ENCODE results near the gene EIF5B. TPM values are rescaled to one million over a fixed set of nuclear protein-coding genes. Genes with fewer than 3 reads are reported as not detected.
"Not testable (repeated sequence)": the region's sequence is repeated elsewhere in the genome, so short reads cannot be mapped to it uniquely, and the experiment has no call there.

Gene EIF5B
- total RNA-seq, 2 experiments from 2014 or later = 45.0 to 62.1 TPM

DNA sequence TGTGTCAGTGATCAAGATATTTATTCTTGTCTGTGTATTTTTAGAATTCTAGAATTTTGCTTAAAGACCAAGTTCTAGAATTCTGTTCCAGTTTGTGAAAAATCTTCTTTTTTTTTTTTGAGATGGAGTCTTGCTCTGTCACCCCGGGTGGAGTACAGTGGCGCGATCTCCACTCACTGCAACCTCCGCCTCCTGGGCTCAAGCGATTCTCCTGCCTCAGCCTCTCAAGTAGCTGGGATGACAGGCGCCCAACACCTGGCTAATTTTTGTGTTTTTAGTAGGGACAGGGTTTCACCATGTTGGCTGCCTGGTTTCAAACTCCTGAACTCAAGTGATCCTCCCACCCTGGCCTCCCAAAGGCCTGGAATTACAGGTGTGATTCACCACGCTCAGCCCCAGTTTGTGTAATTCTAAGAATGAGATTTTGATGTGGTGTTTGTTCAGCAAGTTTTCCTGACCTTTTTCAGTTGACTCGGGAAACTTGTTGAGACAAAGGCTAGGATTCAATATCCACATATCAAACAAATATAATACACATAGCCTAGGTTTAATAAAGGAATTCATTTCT lies 3.6 kb downstream of the EIF5B start:
- DNase-seq = no peak
- Mint-ChIP-seq H3K27ac (no peak overlapping the region), H3K9me3 (ENCODE audit: low read depth) (no peaks in the 10 kb centered on the region), H3K4me3 (no peak overlapping the region), H3K4me1 (peaks cover 35% of the 10 kb centered on the region), H3K36me3 (peaks cover 14% of the 10 kb centered on the region), H3K27me3 (no peaks in the 10 kb centered on the region)
- no peak for ATAC-seq
- CTCF ChIA-PET = no interaction called here

DNA sequence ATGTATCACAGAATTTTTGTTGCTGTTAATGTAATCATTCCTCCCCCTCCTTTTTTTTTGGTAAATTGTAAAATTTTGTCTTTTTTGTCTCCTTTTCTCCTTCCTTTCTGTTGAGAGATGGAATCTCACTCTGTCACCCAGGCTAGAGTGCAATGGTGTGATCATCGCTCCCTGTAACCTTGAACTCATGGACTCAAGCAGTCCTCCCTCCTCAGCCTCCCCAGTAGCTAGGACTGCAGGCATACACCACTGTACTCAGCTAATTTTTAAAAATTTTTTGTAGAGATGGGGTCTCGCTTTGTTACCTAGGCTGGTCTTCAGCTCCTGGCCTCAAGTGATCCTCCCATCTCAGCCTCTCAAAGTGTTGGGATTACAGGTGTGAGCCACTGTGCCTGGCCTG lies 5.3 kb downstream of the EIF5B start:
- H3K36me3 Mint-ChIP-seq = peaks cover 17% of the 10 kb centered on the region
- H3K4me3 Mint-ChIP-seq = no peak overlapping the region
- DNase-seq = no peak
- no peak overlapping the region for H3K27ac Mint-ChIP-seq
- CTCF ChIA-PET = no interaction called here
- ATAC-seq = no peak
- H3K27me3 Mint-ChIP-seq = no peaks in the 10 kb centered on the region
- H3K4me1 Mint-ChIP-seq = peaks cover 42% of the 10 kb centered on the region
- no peaks in the 10 kb centered on the region for H3K9me3 Mint-ChIP-seq (ENCODE audit: low read depth)

DNA sequence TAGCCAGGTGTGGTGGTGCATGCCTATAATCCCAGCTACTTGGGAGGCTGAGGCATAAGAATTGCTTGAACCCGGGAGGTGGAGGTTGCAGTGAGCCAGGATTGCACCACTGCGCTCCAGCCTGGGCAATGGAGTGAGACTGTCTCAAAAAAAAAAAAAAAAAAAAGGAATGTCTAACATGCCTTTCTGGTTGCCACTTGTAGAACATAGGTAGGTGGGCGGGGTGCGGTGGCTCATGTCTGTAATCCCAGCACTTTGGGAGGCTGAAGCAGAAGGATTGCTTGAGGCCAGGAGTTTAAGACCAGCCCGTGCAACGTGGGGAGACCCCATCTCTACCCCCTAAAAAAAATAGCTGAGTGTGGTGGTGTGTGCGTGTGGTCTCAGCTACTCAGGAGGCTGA lies 8.3 kb downstream of the EIF5B start:
- H3K4me1 Mint-ChIP-seq = peaks cover 46% of the 10 kb centered on the region
- H3K4me3 Mint-ChIP-seq; DNase-seq; H3K27me3 Mint-ChIP-seq; H3K27ac Mint-ChIP-seq; H3K9me3 Mint-ChIP-seq (ENCODE audit: low read depth); ATAC-seq: not testable (repeated sequence)
- CTCF ChIA-PET = interaction anchor here (0.7 to 0.8 kb wide), 2 partner anchors 9 to 1344 kb away, joined by 3 read pairs; partner anchors contain the start of gene TXNDC9
- peaks cover 16% of the 10 kb centered on the region for H3K36me3 Mint-ChIP-seq

DNA sequence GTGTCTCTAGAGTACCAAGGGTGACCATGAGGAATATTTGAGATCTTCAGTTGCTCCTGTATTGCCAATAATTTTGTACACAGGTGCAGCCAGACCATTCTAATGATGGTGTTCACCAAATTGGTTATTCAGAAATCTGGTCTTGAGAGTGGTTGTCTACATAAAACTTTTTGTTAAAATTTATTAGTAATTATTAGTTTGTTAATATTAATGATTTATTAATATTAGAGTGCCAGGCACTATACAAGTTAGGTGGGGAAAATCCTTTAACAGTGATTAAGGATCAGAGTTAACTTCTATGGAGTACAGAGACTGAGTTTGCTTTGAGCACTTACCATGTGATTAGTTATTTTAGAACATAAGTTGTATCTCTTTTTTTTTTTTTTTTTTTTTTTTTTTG lies 9.0 kb downstream of the EIF5B start:
- no peak overlapping the region for H3K4me3 Mint-ChIP-seq
- H3K27me3 Mint-ChIP-seq = no peaks in the 10 kb centered on the region
- no peaks in the 10 kb centered on the region for H3K9me3 Mint-ChIP-seq (ENCODE audit: low read depth)
- ATAC-seq (no peak), DNase-seq (no peak)
- CTCF ChIA-PET = interaction anchor here (0.8 to 2.2 kb wide), 2 partner anchors 9 to 10 kb away, joined by 3 to 12 read pairs; partner anchors contain the start of genes EIF5B and TXNDC9
- H3K36me3 Mint-ChIP-seq = peaks cover 16% of the 10 kb centered on the region
- H3K27ac Mint-ChIP-seq = no peak overlapping the region
- peaks cover 43% of the 10 kb centered on the region for H3K4me1 Mint-ChIP-seq

DNA sequence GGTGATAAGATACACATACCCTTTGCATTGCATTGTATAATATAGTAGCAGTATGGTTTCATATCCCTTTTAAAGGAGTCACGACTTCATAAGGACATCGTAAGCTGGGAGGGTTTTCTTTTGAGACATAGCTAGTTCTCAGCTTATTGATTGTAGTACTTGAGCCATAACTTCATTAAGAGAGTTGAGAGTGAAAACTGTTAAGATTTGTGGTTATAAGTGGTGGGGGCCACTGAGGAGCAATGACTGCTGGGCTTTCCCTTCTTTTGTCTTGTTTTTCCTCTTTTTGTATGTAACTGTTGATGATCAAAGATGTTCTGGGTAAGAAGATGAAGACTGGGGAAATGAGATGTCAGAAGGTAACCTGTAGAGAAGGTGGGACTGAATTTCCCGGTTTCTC lies 11.0 kb downstream of the EIF5B start:
- no peak overlapping the region for H3K4me3 Mint-ChIP-seq
- ATAC-seq (no peak), DNase-seq (no peak)
- H3K9me3 Mint-ChIP-seq (ENCODE audit: low read depth) = no peaks in the 10 kb centered on the region
- H3K4me1 Mint-ChIP-seq = peaks cover 36% of the 10 kb centered on the region
- peaks cover 20% of the 10 kb centered on the region for H3K36me3 Mint-ChIP-seq
- peak overlapping the region; percentile 7 for H3K27ac Mint-ChIP-seq
- CTCF ChIA-PET = interaction anchor here (2.2 kb wide), 1 partner anchor 11 kb away, joined by 12 read pairs; the partner anchor contains the start of gene EIF5B
- no peaks in the 10 kb centered on the region for H3K27me3 Mint-ChIP-seq

DNA sequence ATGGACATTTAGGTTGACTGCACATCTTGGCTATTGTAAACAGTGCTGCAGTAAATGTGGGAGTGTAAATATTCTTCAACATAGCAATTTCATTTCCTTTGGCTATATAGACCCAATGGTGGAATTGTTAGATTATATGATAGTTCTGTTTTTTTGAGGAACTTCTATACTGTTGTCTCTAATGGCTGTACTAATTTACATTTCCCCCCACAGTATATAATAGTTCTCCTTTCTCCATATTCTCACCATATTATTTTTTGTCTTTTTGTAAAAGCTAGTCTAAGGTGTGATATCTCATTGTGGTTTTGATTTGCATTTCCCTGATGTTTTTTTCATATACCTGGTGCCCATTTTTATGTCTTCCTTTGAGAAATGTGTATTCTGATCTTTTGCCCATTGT lies 13.0 kb downstream of the EIF5B start:
- no peaks in the 10 kb centered on the region for H3K9me3 Mint-ChIP-seq (ENCODE audit: low read depth)
- H3K4me1 Mint-ChIP-seq = peaks cover 37% of the 10 kb centered on the region
- H3K36me3 Mint-ChIP-seq = peaks cover 20% of the 10 kb centered on the region
- no peak overlapping the region for H3K4me3 Mint-ChIP-seq
- CTCF ChIA-PET = no interaction called here
- ATAC-seq (no peak), DNase-seq (no peak)
- H3K27me3 Mint-ChIP-seq = no peaks in the 10 kb centered on the region
- H3K27ac Mint-ChIP-seq = no peak overlapping the region

DNA sequence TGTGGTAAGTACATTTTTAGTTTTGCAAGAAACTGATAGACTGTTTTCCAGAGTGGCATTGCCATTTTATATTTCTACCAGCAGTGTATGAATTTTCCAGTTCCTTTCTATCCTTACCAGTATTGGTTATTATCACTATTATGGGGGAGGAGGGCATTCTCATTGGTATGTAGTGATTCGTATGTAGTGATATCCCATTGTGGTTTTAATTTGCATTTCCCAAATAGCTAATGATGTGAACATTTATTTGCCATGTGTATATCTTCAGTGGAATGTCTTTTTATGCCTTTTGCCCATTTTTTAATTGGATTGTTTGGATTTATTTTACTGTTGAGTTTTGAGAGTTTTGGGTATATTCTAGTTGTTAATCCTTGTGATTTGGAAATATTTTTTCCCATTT lies 16.9 kb downstream of the EIF5B start:
- peaks cover 17% of the 10 kb centered on the region for H3K36me3 Mint-ChIP-seq
- ATAC-seq (no peak), DNase-seq (no peak)
- H3K4me3 Mint-ChIP-seq = no peak overlapping the region
- H3K27me3 Mint-ChIP-seq = no peaks in the 10 kb centered on the region
- H3K27ac Mint-ChIP-seq = no peak overlapping the region
- H3K4me1 Mint-ChIP-seq = peaks cover 33% of the 10 kb centered on the region
- CTCF ChIA-PET = no interaction called here
- H3K9me3 Mint-ChIP-seq (ENCODE audit: low read depth) = no peaks in the 10 kb centered on the region

DNA sequence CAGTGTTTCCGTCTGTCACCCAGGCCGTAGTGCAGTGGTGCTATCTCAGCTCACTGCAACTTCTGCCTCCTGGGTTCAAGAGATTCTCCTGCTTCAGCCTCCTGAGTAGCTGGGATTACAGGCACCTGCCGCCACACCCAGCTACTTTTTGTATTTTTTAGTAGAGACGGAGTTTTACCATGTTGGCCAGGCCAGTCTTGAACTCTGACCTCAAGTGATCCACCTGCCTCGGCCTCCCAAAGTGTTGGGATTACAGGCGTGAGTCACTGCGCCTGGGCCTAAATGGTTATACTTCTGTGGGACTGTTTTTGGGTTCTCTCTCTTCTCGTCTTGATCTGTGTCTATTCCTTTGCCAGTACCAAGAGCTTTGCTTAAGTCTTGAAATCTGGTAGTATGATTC lies 17.6 kb downstream of the EIF5B start:
- ATAC-seq; DNase-seq; H3K9me3 Mint-ChIP-seq (ENCODE audit: low read depth); H3K4me3 Mint-ChIP-seq; H3K27ac Mint-ChIP-seq; H3K27me3 Mint-ChIP-seq; CTCF ChIA-PET: not testable (repeated sequence)
- Mint-ChIP-seq H3K36me3 (peaks cover 15% of the 10 kb centered on the region), H3K4me1 (peaks cover 29% of the 10 kb centered on the region)

DNA sequence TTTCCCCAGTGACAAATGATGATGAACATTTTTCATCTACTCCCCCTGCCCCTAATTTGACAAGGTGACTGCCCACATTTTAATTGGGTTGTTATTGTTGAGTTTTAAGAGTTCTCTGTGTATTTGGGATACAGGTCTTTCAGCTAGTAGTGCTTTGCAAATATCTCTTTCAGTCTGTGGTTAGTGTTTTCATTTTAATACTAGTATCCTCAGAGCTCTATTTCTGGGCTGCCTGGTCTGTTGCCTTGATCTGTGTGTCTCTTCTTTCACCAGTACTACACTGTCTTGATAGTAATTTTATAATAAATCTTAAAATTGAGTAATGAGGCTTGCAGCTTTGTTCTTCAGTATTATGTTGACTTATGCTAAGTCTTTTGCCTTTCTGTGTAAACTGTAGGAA lies 19.7 kb downstream of the EIF5B start:
- Mint-ChIP-seq H3K27ac (no peak overlapping the region), H3K9me3 (ENCODE audit: low read depth) (no peaks in the 10 kb centered on the region), H3K4me1 (peaks cover 25% of the 10 kb centered on the region), H3K4me3 (no peak overlapping the region), H3K36me3 (peaks cover 18% of the 10 kb centered on the region), H3K27me3 (no peaks in the 10 kb centered on the region)
- DNase-seq (no peak), ATAC-seq (peak; percentile 45)
- CTCF ChIA-PET = interaction anchor here (0.7 to 1.1 kb wide), 3 partner anchors 8 to 21 kb away, joined by 3 read pairs; partner anchors contain the start of genes EIF5B and TXNDC9

DNA sequence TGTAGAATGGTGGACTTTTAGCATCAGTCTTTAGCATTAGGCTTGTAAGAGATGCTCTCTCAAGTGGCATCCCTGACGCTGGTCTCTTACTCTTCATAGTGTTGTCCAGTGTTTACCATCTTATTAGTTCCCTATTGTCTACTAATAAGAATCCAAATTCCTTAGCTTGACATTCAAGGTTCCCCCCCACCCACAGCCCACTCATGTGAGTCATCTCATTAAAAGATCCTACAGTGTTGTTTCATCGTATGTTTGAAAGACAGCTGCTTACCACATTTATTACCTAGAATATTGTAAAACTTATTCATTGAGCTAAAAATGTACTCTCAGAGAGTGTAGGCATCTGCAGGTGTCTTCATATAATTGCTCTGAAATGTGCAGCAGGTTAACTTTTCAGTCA lies 28.5 kb downstream of the EIF5B start:
- CTCF ChIA-PET = interaction anchor here (0.9 to 1.2 kb wide), 2 partner anchors 9 to 38 kb away, joined by 3 to 4 read pairs; no protein-coding TSS in a partner anchor
- Mint-ChIP-seq H3K36me3 (peaks cover 56% of the 10 kb centered on the region), H3K4me1 (peaks cover 4% of the 10 kb centered on the region), H3K4me3 (no peak overlapping the region), H3K27ac (no peak overlapping the region), H3K27me3 (no peaks in the 10 kb centered on the region), H3K9me3 (ENCODE audit: low read depth) (no peaks in the 10 kb centered on the region)
- ATAC-seq (no peak), DNase-seq (no peak)

DNA sequence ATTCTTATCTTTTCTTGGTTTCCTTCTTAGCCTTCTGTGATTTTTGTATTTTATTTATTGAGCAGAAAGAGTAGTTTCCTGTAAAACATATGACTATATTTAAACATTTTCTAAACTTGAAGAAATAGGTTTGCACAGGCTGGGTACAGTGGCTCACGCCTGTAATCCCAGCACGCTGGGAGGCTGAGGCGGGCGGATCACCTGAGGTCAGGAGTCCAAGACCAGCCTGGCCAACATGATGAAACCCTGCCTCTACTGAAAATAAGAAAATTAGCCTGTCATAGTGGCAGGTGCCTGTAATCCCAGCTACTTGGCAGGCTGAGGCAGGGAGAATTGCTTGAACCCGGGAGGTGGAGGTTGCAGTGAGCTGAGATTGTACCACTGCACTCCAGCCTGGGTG lies 31.7 kb downstream of the EIF5B start:
- H3K27me3 Mint-ChIP-seq; H3K4me1 Mint-ChIP-seq; ATAC-seq; H3K4me3 Mint-ChIP-seq; CTCF ChIA-PET; H3K9me3 Mint-ChIP-seq (ENCODE audit: low read depth); DNase-seq; H3K27ac Mint-ChIP-seq: not testable (repeated sequence)
- H3K36me3 Mint-ChIP-seq = peaks cover 66% of the 10 kb centered on the region

DNA sequence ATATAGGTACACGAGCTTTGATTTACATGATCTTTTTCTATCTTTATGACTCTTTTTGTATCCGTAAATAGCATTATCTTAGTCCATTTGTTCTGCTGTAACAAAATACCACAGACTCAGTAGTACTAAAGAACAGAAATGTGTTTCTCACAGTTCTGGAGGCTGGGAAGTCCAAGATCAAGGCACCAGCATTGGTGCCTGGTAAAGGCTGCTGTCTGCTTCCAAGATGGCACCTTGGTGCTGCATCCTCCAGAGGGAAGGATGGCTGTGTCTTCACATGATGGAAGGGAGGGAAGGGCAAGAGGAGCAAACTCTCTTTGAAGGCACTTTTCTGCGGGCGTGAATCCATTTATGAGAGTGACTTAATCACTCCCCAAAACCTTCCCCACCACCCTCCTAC lies 36.0 kb downstream of the EIF5B start:
- Mint-ChIP-seq H3K27ac (no peak overlapping the region), H3K27me3 (no peaks in the 10 kb centered on the region), H3K9me3 (ENCODE audit: low read depth) (peaks cover 2% of the 10 kb centered on the region), H3K4me1 (peaks cover 19% of the 10 kb centered on the region), H3K36me3 (peaks cover 68% of the 10 kb centered on the region), H3K4me3 (no peak overlapping the region)
- ATAC-seq = no peak
- CTCF ChIA-PET = no interaction called here
- DNase-seq = no peak

DNA sequence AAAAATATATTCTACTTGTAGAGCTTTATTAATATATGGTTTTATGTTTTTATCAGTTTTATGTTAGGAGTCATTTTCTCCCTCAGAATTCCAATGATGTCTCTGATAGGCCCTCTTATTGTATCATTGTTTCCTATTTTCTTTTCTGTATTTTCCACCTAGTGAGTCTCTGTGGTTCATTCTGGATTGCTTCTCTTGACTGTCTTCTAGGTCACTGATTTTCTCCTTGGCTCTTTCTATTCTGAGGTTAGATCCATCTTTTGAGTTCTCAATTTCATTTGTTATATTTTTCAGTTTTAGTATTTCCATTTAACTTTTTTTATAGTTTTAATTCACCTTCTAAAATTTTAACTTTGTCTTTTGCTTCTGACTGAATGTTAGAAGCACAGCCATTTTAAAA lies 37.6 kb downstream of the EIF5B start:
- Mint-ChIP-seq H3K27ac (no peak overlapping the region), H3K4me3 (no peak overlapping the region), H3K36me3 (peaks cover 65% of the 10 kb centered on the region), H3K9me3 (ENCODE audit: low read depth) (peaks cover 2% of the 10 kb centered on the region), H3K4me1 (peaks cover 23% of the 10 kb centered on the region), H3K27me3 (no peaks in the 10 kb centered on the region)
- DNase-seq = no peak
- CTCF ChIA-PET = no interaction called here
- no peak for ATAC-seq

DNA sequence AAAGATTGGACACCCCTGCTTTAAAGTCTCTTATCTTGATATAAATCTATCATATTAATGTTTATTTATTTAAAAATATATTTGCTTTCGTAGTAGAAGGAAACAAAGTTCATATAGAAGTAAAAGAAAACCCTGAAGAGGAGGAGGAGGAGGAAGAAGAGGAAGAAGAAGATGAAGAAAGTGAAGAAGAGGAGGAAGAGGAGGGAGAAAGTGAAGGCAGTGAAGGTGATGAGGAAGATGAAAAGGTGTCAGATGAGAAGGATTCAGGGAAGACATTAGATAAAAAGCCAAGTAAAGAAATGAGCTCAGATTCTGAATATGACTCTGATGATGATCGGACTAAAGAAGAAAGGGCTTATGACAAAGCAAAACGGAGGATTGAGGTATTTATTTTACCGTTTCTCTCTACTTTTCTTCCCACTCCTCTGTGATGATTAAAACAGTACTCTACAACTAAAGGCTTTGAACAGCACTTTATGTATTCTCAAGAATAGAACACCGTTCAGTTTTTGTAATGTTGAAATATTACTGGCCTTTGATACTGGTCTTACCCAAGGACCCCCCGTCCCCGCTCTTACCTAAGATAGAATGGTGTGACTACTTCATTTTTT lies 39.2 kb downstream of the EIF5B start:
- ATAC-seq = no peak
- Mint-ChIP-seq H3K4me1 (peaks cover 30% of the 10 kb centered on the region), H3K9me3 (ENCODE audit: low read depth) (peaks cover 2% of the 10 kb centered on the region), H3K27me3 (no peaks in the 10 kb centered on the region), H3K36me3 (peaks cover 70% of the 10 kb centered on the region), H3K4me3 (no peak overlapping the region), H3K27ac (no peak overlapping the region)
- no peak for DNase-seq
- CTCF ChIA-PET = no interaction called here

All from activated CD8-positive, alpha-beta memory T cell treated with anti-CD3 and anti-CD28 coated beads, Interleukin-2, amount 10 ng/mL, durations not matched to agents 7 days and 5 days (primary cell).